Tibial nerve (tissue), 4 donors: ENCODE data around the gene BCL2. TPM values are rescaled to one million over a fixed set of nuclear protein-coding genes. Genes with fewer than 3 reads are reported as not detected.
A peak's percentile ranks its signal among the peaks of the same experiment; 100 is the strongest.

ENCODE experiments used
- DNase-seq, 2 donors: peaks; one replicate each; pipeline ENCODE4 v3.0.0-alpha.2; 2019; ENCODE audit warnings: low spot score in 2 of 2
- H3K27ac ChIP-seq, 4 donors: fragments of 200-600 bp; sonication (generic) in 3 of 4; one replicate each; pipeline ENCODE4 v1.5.1; 2017 to 2019; ENCODE audit warnings: mild to moderate bottlenecking in 1 of 4
- H3K27me3 ChIP-seq, 2 donors: fragments of 200-600 bp; sonication (generic) in 1 of 2; one replicate each; pipeline versions ENCODE4 v1.5.1 to v1.6.0; 2017 to 2019
- H3K36me3 ChIP-seq, 3 donors: fragments of 200-600 bp; sonication (generic); one replicate each; pipeline ENCODE4 v1.5.1; 2018 to 2019
- H3K4me1 ChIP-seq, 4 donors: fragments of 200-600 bp; sonication (generic) in 3 of 4; one replicate each; pipeline ENCODE4 v1.5.1; 2017 to 2019
- H3K4me3 ChIP-seq, 4 donors: fragments of 200-600 bp; sonication (generic) in 3 of 4; one replicate each; pipeline ENCODE4 v1.5.1; 2017 to 2019; ENCODE audit warnings: mild to moderate bottlenecking in 1 of 4, moderate library complexity in 1 of 4
- H3K9me3 ChIP-seq, 4 donors: fragments of 200-600 bp; sonication (generic) in 3 of 4; one replicate each; pipeline ENCODE4 v1.5.1; 2017 to 2019
- EP300 ChIP-seq, 2 donors: sonication (generic); formaldehyde crosslinking; IDR thresholded peaks; one replicate each; pipeline ENCODE4 v1.6.1; 2017; ENCODE audit warnings: antibody characterized with exemption in 2 of 2, mild to moderate bottlenecking in 1 of 2
- POLR2A ChIP-seq, 2 donors: fragments of 450-650 bp; IDR thresholded peaks; one replicate each; pipeline ENCODE4 v1.6.1; 2017; ENCODE audit warnings: antibody characterized with exemption in 2 of 2, mild to moderate bottlenecking in 2 of 2, moderate library complexity in 2 of 2
- WGBS, 2 donors: methylation state at CpG; one replicate each; pipeline ENCODE4 v1.1.5; 2018; 5-methylcytosine and 5-hydroxymethylcytosine counted together
- total RNA-seq, 4 donors: library from RNA; depleted of rRNA; stranded (reverse); fragments of >200 nt; gene quantifications; one replicate each; pipeline ENCODE4 v1.1.0, GENCODE V29; 2016
- TF ChIP-seq, protein P1 (sequence below), 5 experiments: fragments of 200-600 bp in 3 of 5; fragments of 450-650 bp in 2 of 5; sonication (generic) in 3 of 5; IDR thresholded peaks; one replicate each; pipeline ENCODE4 v1.5.1; 2016 to 2019; ENCODE audit warnings: antibody characterized with exemption in 5 of 5, mild to moderate bottlenecking in 3 of 5, moderate library complexity in 2 of 5

The BCL2 gene
- total RNA-seq, 4 donors from 2014 or later, result 54.7 to 79.1 (median 67.0) TPM

DNA sequence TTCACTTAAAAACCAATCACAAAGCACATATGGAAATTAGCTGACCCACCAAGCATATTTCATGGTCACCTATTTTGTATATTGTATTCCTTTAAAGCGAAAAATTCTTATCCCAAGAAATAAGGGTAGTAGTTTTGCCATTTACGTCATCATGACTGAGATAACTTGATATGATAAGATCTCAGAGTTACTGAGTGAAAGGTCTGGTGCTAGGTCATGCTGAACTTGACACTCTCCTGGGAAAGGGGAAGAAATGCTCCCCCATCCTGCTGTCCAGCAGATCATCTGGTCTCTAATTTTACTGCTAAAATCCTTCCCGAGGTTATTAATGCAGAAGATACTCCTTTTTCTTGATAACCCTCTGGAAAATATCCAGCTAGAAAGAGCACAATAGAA is 78.3 kb downstream of the BCL2 start:
- Histone ChIP-seq H3K27me3 (no peaks in the 10 kb centered on the region), H3K27ac (peak overlapping the region; percentile 28 to 95 (median 56)), H3K4me1 (peaks cover 0 to 84% (median 47%) of the 10 kb centered on the region in 4 donors), H3K4me3 (no peak overlapping the region), H3K36me3 (no peaks in the 10 kb centered on the region), H3K9me3 (no peaks in the 10 kb centered on the region)
- TF ChIP-seq EP300 (IDR thresholded peaks at IDR 0.05) (no peak), POLR2A (IDR thresholded peaks at IDR 0.05) (no peak)
- TF ChIP-seq, protein P1, sequence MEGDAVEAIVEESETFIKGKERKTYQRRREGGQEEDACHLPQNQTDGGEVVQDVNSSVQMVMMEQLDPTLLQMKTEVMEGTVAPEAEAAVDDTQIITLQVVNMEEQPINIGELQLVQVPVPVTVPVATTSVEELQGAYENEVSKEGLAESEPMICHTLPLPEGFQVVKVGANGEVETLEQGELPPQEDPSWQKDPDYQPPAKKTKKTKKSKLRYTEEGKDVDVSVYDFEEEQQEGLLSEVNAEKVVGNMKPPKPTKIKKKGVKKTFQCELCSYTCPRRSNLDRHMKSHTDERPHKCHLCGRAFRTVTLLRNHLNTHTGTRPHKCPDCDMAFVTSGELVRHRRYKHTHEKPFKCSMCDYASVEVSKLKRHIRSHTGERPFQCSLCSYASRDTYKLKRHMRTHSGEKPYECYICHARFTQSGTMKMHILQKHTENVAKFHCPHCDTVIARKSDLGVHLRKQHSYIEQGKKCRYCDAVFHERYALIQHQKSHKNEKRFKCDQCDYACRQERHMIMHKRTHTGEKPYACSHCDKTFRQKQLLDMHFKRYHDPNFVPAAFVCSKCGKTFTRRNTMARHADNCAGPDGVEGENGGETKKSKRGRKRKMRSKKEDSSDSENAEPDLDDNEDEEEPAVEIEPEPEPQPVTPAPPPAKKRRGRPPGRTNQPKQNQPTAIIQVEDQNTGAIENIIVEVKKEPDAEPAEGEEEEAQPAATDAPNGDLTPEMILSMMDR (IDR thresholded peaks at IDR 0.05), result no peak
- WGBS, 2 donors, result 58 to 71% methylated on average over 3 of the region's 3 CpGs
- DNase-seq, result no peak

DNA sequence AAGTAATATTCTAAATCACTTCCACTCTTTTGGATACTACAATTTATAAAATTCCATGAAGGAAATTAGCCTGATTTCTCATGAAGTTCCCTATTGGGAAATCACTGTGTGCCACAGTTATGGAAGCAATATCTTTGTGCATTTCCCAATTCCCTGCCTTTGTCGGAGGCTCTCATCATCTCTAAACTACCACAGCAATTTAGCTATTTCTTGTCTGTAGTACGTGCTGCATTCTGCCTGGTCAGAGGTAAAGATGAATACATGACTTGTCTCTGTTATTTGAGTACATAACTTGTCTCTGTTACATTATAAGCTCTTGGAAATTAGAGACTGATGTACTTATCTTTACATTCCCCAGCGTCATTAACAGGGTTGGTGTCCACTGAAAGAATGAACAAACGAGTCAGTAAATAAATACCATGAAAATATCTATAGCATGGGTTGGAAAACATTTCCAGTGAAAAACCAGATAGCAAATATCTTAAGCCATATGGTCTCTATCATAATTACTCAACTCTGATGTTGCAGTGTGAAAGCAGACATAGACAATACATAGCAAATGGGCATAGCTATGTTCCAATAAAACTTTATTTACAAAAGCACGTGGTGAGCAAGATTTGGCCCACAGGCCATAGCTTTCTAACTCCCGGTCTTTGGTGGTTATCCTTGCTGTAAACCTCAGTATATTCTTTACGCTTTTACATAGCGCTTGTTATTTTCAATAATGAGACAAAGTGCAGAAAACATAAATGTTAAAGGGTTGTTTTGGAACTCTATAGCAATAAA is 78.8 kb downstream of the BCL2 start:
- Histone ChIP-seq H3K9me3 (no peaks in the 10 kb centered on the region), H3K27me3 (no peaks in the 10 kb centered on the region), H3K4me1 (peaks cover 0 to 83% (median 43%) of the 10 kb centered on the region in 4 donors), H3K36me3 (no peaks in the 10 kb centered on the region), H3K27ac (peak overlapping the region in 3 of 4 donors; percentile 48 to 96 (median 95)), H3K4me3 (no peak overlapping the region)
- TF ChIP-seq EP300 (IDR thresholded peaks at IDR 0.05) (peak in 1 of 2 donors; percentile 24), POLR2A (IDR thresholded peaks at IDR 0.05) (no peak)
- no peak for DNase-seq
- 76 to 78% methylated on average over 8 of the region's 8 CpGs for WGBS, 2 donors

DNA sequence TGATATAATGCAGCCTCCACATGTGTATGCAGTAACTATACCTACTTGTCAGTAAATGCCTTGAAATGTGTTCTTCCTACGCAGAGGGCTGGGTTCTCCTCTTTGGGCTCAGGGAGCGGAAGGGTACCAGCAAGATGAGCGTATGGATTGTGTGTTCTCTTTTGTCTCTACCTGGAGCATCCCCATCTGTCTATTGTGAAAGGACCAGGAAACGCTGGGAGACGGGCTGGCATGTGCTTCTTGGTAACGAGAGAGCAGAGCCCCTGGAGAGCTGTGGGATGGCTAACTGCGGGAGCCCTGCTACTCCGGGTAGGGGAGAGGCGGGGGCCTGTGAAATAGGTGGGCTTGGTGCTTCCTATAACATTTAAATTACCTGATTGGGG is 80.9 kb downstream of the BCL2 start:
- Histone ChIP-seq H3K4me1 (peaks cover 0 to 63% (median 30%) of the 10 kb centered on the region in 4 donors), H3K27me3 (no peaks in the 10 kb centered on the region), H3K36me3 (no peaks in the 10 kb centered on the region), H3K27ac (peak overlapping the region; percentile 79 to 96 (median 94)), H3K4me3 (peak overlapping the region in 1 of 4 donors; percentile 32), H3K9me3 (no peaks in the 10 kb centered on the region)
- WGBS, 2 donors, result 64 to 67% methylated on average over 9 of the region's 9 CpGs
- TF ChIP-seq, protein P1 (IDR thresholded peaks at IDR 0.05), result no peak
- TF ChIP-seq EP300 (IDR thresholded peaks at IDR 0.05) (no peak), POLR2A (IDR thresholded peaks at IDR 0.05) (no peak)
- DNase-seq, result no peak

DNA sequence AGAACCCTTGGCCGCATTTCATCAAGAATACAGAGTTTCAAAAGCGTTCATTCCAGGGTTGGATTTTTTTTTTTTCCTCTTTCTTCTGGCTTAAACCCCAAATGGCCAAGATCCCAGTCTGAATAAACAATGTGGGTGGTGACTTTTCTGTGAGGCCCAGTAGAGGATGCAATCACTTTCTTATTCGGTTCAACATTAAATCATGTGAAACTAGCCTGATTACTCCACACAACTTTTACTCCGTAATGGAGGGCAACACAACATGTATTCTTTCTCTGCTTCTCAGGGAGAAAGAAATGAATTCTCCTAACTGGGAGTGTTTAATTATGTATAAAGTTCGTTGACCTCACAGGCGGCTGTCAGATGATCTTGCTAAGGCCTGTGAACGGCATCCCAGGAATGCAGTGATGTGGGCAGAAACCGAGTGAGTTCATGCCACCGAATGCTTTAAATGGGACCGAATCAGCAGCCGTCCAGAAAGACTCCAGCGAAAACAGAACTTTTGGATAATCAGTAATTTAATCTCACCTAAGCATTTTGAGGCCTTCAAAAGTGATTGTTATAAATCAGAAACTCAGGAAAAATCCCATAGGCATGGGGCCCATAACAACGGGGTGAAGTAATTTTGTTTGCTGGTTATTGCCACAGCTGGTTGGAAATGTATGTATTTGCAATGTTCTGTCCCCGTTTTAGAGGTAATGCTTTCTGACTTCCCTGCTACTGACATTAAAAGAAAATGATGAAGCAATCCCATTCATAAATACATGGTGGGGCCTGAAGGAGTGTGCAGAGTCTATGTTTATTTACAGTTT is 81.5 kb downstream of the BCL2 start:
- DNase-seq, result peak in 1 of 2 donors; percentile 63
- WGBS, 2 donors, result 15 to 18% methylated on average over 14 of the region's 14 CpGs

More for the DNA sequence above, 81.5 kb downstream of the BCL2 start:
- Histone ChIP-seq H3K27ac (peak overlapping the region; percentile 79 to 96 (median 94)), H3K4me3 (peak overlapping the region in 2 of 4 donors; percentile 9 to 32), H3K36me3 (no peaks in the 10 kb centered on the region), H3K27me3 (no peaks in the 10 kb centered on the region), H3K9me3 (no peaks in the 10 kb centered on the region), H3K4me1 (peaks cover 0 to 67% (median 30%) of the 10 kb centered on the region in 4 donors)
- peak; percentile 13 to 32 for TF ChIP-seq POLR2A (IDR thresholded peaks at IDR 0.05)
- peak; percentile 64 to 96 for TF ChIP-seq EP300 (IDR thresholded peaks at IDR 0.05)
- TF ChIP-seq, protein P1 (IDR thresholded peaks at IDR 0.05), result peak in 1 of 5 experiments; percentile 13
